Fibroblast of lung (primary cell): Measurements from ENCODE around the gene ALG12. TPM values are rescaled to one million over a fixed set of nuclear protein-coding genes. Genes with fewer than 3 reads are reported as not detected.

Experiments used
- DNase-seq, 2 donors: peaks; one replicate each; pipeline versions ENCODE4 v3.0.0 to v3.0.0-alpha.2; 2010; ENCODE audit warnings: low read depth in 2 of 2
- H2AFZ ChIP-seq: 2 replicates; pipeline ENCODE4 v1.5.1; 2012; ENCODE audit warnings: low read length, control low read depth, inconsistent platforms
- H3K27ac ChIP-seq: 2 replicates; pipeline ENCODE4 v1.5.1; 2011; ENCODE audit warnings: low read length, control low read depth; ENCODE audit not compliant: insufficient read depth
- H3K27me3 ChIP-seq: 2 replicates; pipeline ENCODE4 v1.5.1; 2011; ENCODE audit warnings: mild to moderate bottlenecking, low read length; ENCODE audit not compliant: control insufficient read depth, insufficient read depth
- H3K36me3 ChIP-seq: 2 replicates; pipeline ENCODE4 v1.5.1; 2011; ENCODE audit warnings: low read length; ENCODE audit not compliant: control insufficient read depth, insufficient read depth
- H3K4me1 ChIP-seq: 2 replicates; pipeline ENCODE4 v1.5.1; 2011; ENCODE audit warnings: low read length; ENCODE audit not compliant: control insufficient read depth, insufficient read depth; ENCODE audit errors: extremely low read depth
- H3K4me2 ChIP-seq: 2 replicates; pipeline ENCODE4 v1.5.1; 2011; ENCODE audit warnings: low read length, control low read depth; ENCODE audit not compliant: insufficient read depth; ENCODE audit errors: extremely low read depth
- H3K4me3 ChIP-seq, 4 experiments: fragments of 200-600 bp in 1 of 4; sonication (generic) in 1 of 4; replicated peaks in 1 of 4; 2 replicates each; pipeline ENCODE4 v1.5.1; 2011 to 2016; ENCODE audit warnings: low read length in 4 of 4, low read depth in 3 of 4, mild to moderate bottlenecking in 3 of 4, control low read depth in 2 of 4, inconsistent platforms in 1 of 4, mixed read lengths in 1 of 4; ENCODE audit not compliant: insufficient read depth in 1 of 4; ENCODE audit errors: control extremely low read depth in 1 of 4
- H3K79me2 ChIP-seq: 2 replicates; pipeline ENCODE4 v1.5.1; 2012; ENCODE audit warnings: mild to moderate bottlenecking, low read length, inconsistent platforms; ENCODE audit not compliant: control insufficient read depth, insufficient read depth
- H3K9ac ChIP-seq: 2 replicates; pipeline ENCODE4 v1.5.1; 2011; ENCODE audit warnings: mild to moderate bottlenecking, low read length, control low read depth; ENCODE audit not compliant: insufficient read depth
- H3K9me3 ChIP-seq: 2 replicates; pipeline ENCODE4 v1.5.1; 2012; ENCODE audit warnings: low read depth, low read length; ENCODE audit not compliant: control insufficient read depth, insufficient read depth
- H4K20me1 ChIP-seq: 2 replicates; pipeline ENCODE4 v1.5.1; 2011; ENCODE audit warnings: low read length; ENCODE audit not compliant: control insufficient read depth, insufficient read depth; ENCODE audit errors: extremely low read depth
- CTCF ChIP-seq, 2 donors: IDR thresholded peaks in 1 of 2; conservative IDR thresholded peaks in 1 of 2; 1 replicate in 1 of 2; 2 replicates in 1 of 2; pipeline ENCODE4 v1.5.1; 2011 to 2012; ENCODE audit warnings: low read length in 2 of 2, control low read depth in 1 of 2, inconsistent platforms in 1 of 2, low read depth in 1 of 2, mild to moderate bottlenecking in 1 of 2
- EZH2 ChIP-seq: IDR thresholded peaks from 2 replicates; pipeline ENCODE4 v1.5.1; 2012; ENCODE audit warnings: low read length, control low read depth, mild to moderate bottlenecking; ENCODE audit errors: missing control alignments
- polyA plus RNA-seq, 2 donors: library from polyadenylated mRNA; depleted of rRNA in 1 of 2; stranded (reverse) in 1 of 2; unstranded in 1 of 2; fragments of >200 nt; gene quantifications; 2 replicates each; pipeline ENCODE4 v1.2.1, GENCODE V29; 2011 to 2012; ENCODE audit warnings: missing spikeins in 1 of 2
- total RNA-seq: library from RNA; depleted of rRNA; stranded (reverse); fragments of >200 nt; gene quantifications from 2 replicates; pipeline ENCODE4 v1.2.1, GENCODE V29; 2014

Gene ALG12
- total and polyA plus RNA-seq, 2 donors (not counting 1 experiment from before 2014, with no cell fraction given): 9.6 to 19.0 TPM

GRCh38 chr22:49885281-49885680, 33.0 kb downstream of the ALG12 start:
- TF ChIP-seq CTCF (conservative IDR thresholded peaks at IDR 0.05 in 1 of 2, IDR thresholded peaks at IDR 0.05 in 1 of 2; ENCODE audit: low read depth in 1 of 2, low read length in 2 of 2) (no peak), EZH2 (no peak)
- DNase-seq: no peak
- no peak overlapping the region for H3K4me2 ChIP-seq
- H4K20me1 ChIP-seq: no peaks in the 10 kb centered on the region
- H2AFZ ChIP-seq: no peak overlapping the region
- H3K79me2 ChIP-seq: peaks cover 30% of the 10 kb centered on the region
- H3K4me1 ChIP-seq: peaks cover 2% of the 10 kb centered on the region
- H3K4me3 ChIP-seq: no peak overlapping the region
- no peak overlapping the region for H3K27ac ChIP-seq
- H3K9me3 ChIP-seq: no peaks in the 10 kb centered on the region
- H3K27me3 ChIP-seq: no peaks in the 10 kb centered on the region
- H3K36me3 ChIP-seq: peaks cover 18% of the 10 kb centered on the region
- no peak overlapping the region for H3K9ac ChIP-seq

GRCh38 chr22:49884503-49885260, 33.6 kb downstream of the ALG12 start:
- H3K9ac ChIP-seq: no peak overlapping the region
- H3K79me2 ChIP-seq: peaks cover 35% of the 10 kb centered on the region
- TF ChIP-seq CTCF (conservative IDR thresholded peaks at IDR 0.05 in 1 of 2, IDR thresholded peaks at IDR 0.05 in 1 of 2; ENCODE audit: low read depth in 1 of 2, low read length in 2 of 2) (no peak), EZH2 (no peak)
- H3K4me1 ChIP-seq: peaks cover 2% of the 10 kb centered on the region
- DNase-seq: no peak
- peaks cover 18% of the 10 kb centered on the region for H3K36me3 ChIP-seq
- no peak overlapping the region for H3K4me2 ChIP-seq
- no peak overlapping the region for H2AFZ ChIP-seq
- no peaks in the 10 kb centered on the region for H3K9me3 ChIP-seq
- no peaks in the 10 kb centered on the region for H4K20me1 ChIP-seq
- no peak overlapping the region for H3K27ac ChIP-seq
- no peak overlapping the region for H3K4me3 ChIP-seq
- H3K27me3 ChIP-seq: no peaks in the 10 kb centered on the region

GRCh38 chr22:49884075-49884474, 34.2 kb downstream of the ALG12 start:
- Histone ChIP-seq H4K20me1 (no peaks in the 10 kb centered on the region), H3K36me3 (peaks cover 18% of the 10 kb centered on the region), H3K79me2 (peaks cover 35% of the 10 kb centered on the region), H3K9me3 (no peaks in the 10 kb centered on the region), H3K9ac (no peak overlapping the region), H2AFZ (no peak overlapping the region), H3K27ac (no peak overlapping the region), H3K4me2 (no peak overlapping the region), H3K27me3 (no peaks in the 10 kb centered on the region), H3K4me1 (peaks cover 2% of the 10 kb centered on the region), H3K4me3 (no peak overlapping the region)
- no peak for DNase-seq
- TF ChIP-seq CTCF (conservative IDR thresholded peaks at IDR 0.05 in 1 of 2, IDR thresholded peaks at IDR 0.05 in 1 of 2; ENCODE audit: low read depth in 1 of 2, low read length in 2 of 2) (no peak), EZH2 (no peak)
